ENCODE measurements around the gene SFT2D1.

Gene SFT2D1

GRCh38 chr6:166277892-166278578 lies 64.3 kb downstream of the SFT2D1 start:
- Histone ChIP-seq H3K9ac (ENCODE audit: insufficient read length, low read depth) (no peak overlapping the region), H3K27me3 (ENCODE audit: insufficient read depth, insufficient read length) (peaks cover 4% of the 10 kb centered on the region), H3K9me3 (ENCODE audit: insufficient read depth, low read length) (no peaks in the 10 kb centered on the region), H3K4me1 (ENCODE audit: insufficient read depth, insufficient read length) (no peaks in the 10 kb centered on the region), H3K36me3 (ENCODE audit: insufficient read depth, insufficient read length, low read length) (no peaks in the 10 kb centered on the region), H3K4me3 (ENCODE audit: insufficient read length, low read depth) (no peak overlapping the region)
- DNase-seq (ENCODE audit: low read depth, low spot score): no peak
- TF ChIP-seq SUZ12 (IDR thresholded peaks at IDR 0.05; ENCODE audit: extremely low read depth, insufficient read depth, insufficient read length) (no peak), YY1 (IDR thresholded peaks at IDR 0.05; ENCODE audit: insufficient read depth, insufficient read length) (no peak), ZNF274 (IDR thresholded peaks at IDR 0.05; ENCODE audit: low read depth, low read length) (no peak)

GRCh38 chr6:166277018-166277417 lies 65.3 kb downstream of the SFT2D1 start:
- no peak overlapping the region for H3K9ac ChIP-seq (ENCODE audit: insufficient read length, low read depth)
- H3K36me3 ChIP-seq (ENCODE audit: insufficient read depth, insufficient read length, low read length): no peaks in the 10 kb centered on the region
- H3K9me3 ChIP-seq (ENCODE audit: insufficient read depth, low read length): no peaks in the 10 kb centered on the region
- no peak overlapping the region for H3K4me3 ChIP-seq (ENCODE audit: insufficient read length, low read depth)
- DNase-seq (ENCODE audit: low read depth, low spot score): no peak
- no peaks in the 10 kb centered on the region for H3K4me1 ChIP-seq (ENCODE audit: insufficient read depth, insufficient read length)
- H3K27me3 ChIP-seq (ENCODE audit: insufficient read depth, insufficient read length): peaks cover 4% of the 10 kb centered on the region
- TF ChIP-seq YY1 (IDR thresholded peaks at IDR 0.05; ENCODE audit: insufficient read depth, insufficient read length) (no peak), ZNF274 (IDR thresholded peaks at IDR 0.05; ENCODE audit: low read depth, low read length) (no peak), SUZ12 (IDR thresholded peaks at IDR 0.05; ENCODE audit: extremely low read depth, insufficient read depth, insufficient read length) (no peak)

- Histone ChIP-seq H3K9me3 (ENCODE audit: insufficient read depth, low read length) (no peaks in the 10 kb centered on the region), H3K4me3 (ENCODE audit: insufficient read length, low read depth) (no peak overlapping the region), H3K9ac (ENCODE audit: insufficient read length, low read depth) (no peak overlapping the region), H3K36me3 (ENCODE audit: insufficient read depth, insufficient read length, low read length) (no peaks in the 10 kb centered on the region), H3K27me3 (ENCODE audit: insufficient read depth, insufficient read length) (peaks cover 4% of the 10 kb centered on the region), H3K4me1 (ENCODE audit: insufficient read depth, insufficient read length) (no peaks in the 10 kb centered on the region)
- no peak for DNase-seq (ENCODE audit: low read depth, low spot score)
- no peak for TF ChIP-seq YY1 (IDR thresholded peaks at IDR 0.05; ENCODE audit: insufficient read depth, insufficient read length)
Observed at GRCh38 chr6:166275714-166276166, 66.6 kb downstream of the SFT2D1 start.

GRCh38 chr6:166274739-166275370 lies 67.5 kb downstream of the SFT2D1 start:
- H3K9me3 ChIP-seq (ENCODE audit: insufficient read depth, low read length): no peaks in the 10 kb centered on the region
- no peak overlapping the region for H3K4me3 ChIP-seq (ENCODE audit: insufficient read length, low read depth)
- no peak for DNase-seq (ENCODE audit: low read depth, low spot score)
- peaks cover 4% of the 10 kb centered on the region for H3K27me3 ChIP-seq (ENCODE audit: insufficient read depth, insufficient read length)
- no peaks in the 10 kb centered on the region for H3K4me1 ChIP-seq (ENCODE audit: insufficient read depth, insufficient read length)
- no peak overlapping the region for H3K9ac ChIP-seq (ENCODE audit: insufficient read length, low read depth)
- no peaks in the 10 kb centered on the region for H3K36me3 ChIP-seq (ENCODE audit: insufficient read depth, insufficient read length, low read length)
- no peak for TF ChIP-seq ZNF274 (IDR thresholded peaks at IDR 0.05; ENCODE audit: low read depth, low read length)

- H3K4me1 ChIP-seq (ENCODE audit: insufficient read depth, insufficient read length): no peaks in the 10 kb centered on the region
- H3K9ac ChIP-seq (ENCODE audit: insufficient read length, low read depth): no peak overlapping the region
- H3K4me3 ChIP-seq (ENCODE audit: insufficient read length, low read depth): no peak overlapping the region
- no peaks in the 10 kb centered on the region for H3K36me3 ChIP-seq (ENCODE audit: insufficient read depth, insufficient read length, low read length)
- no peaks in the 10 kb centered on the region for H3K9me3 ChIP-seq (ENCODE audit: insufficient read depth, low read length)
- DNase-seq (ENCODE audit: low read depth, low spot score): no peak
- TF ChIP-seq ZNF274 (IDR thresholded peaks at IDR 0.05; ENCODE audit: low read depth, low read length) (no peak), YY1 (IDR thresholded peaks at IDR 0.05; ENCODE audit: insufficient read depth, insufficient read length) (no peak), SUZ12 (IDR thresholded peaks at IDR 0.05; ENCODE audit: extremely low read depth, insufficient read depth, insufficient read length) (no peak)
- peaks cover 4% of the 10 kb centered on the region for H3K27me3 ChIP-seq (ENCODE audit: insufficient read depth, insufficient read length)
Observed at GRCh38 chr6:166274163-166274562, 68.2 kb downstream of the SFT2D1 start.

GRCh38 chr6:166271376-166271765 lies 71.0 kb downstream of the SFT2D1 start:
- TF ChIP-seq SUZ12 (IDR thresholded peaks at IDR 0.05; ENCODE audit: extremely low read depth, insufficient read depth, insufficient read length) (no peak), ZNF274 (IDR thresholded peaks at IDR 0.05; ENCODE audit: low read depth, low read length) (no peak), YY1 (IDR thresholded peaks at IDR 0.05; ENCODE audit: insufficient read depth, insufficient read length) (no peak)
- Histone ChIP-seq H3K36me3 (ENCODE audit: insufficient read depth, insufficient read length, low read length) (no peaks in the 10 kb centered on the region), H3K4me1 (ENCODE audit: insufficient read depth, insufficient read length) (no peaks in the 10 kb centered on the region), H3K9me3 (ENCODE audit: insufficient read depth, low read length) (no peaks in the 10 kb centered on the region), H3K27me3 (ENCODE audit: insufficient read depth, insufficient read length) (peaks cover 4% of the 10 kb centered on the region), H3K4me3 (ENCODE audit: insufficient read length, low read depth) (no peak overlapping the region), H3K9ac (ENCODE audit: insufficient read length, low read depth) (no peak overlapping the region)
- DNase-seq (ENCODE audit: low read depth, low spot score): no peak

- TF ChIP-seq YY1 (IDR thresholded peaks at IDR 0.05; ENCODE audit: insufficient read depth, insufficient read length) (no peak), SUZ12 (IDR thresholded peaks at IDR 0.05; ENCODE audit: extremely low read depth, insufficient read depth, insufficient read length) (no peak)
- Histone ChIP-seq H3K9ac (ENCODE audit: insufficient read length, low read depth) (no peak overlapping the region), H3K36me3 (ENCODE audit: insufficient read depth, insufficient read length, low read length) (no peaks in the 10 kb centered on the region), H3K4me1 (ENCODE audit: insufficient read depth, insufficient read length) (no peaks in the 10 kb centered on the region), H3K9me3 (ENCODE audit: insufficient read depth, low read length) (no peaks in the 10 kb centered on the region), H3K4me3 (ENCODE audit: insufficient read length, low read depth) (no peak overlapping the region), H3K27me3 (ENCODE audit: insufficient read depth, insufficient read length) (no peaks in the 10 kb centered on the region)
- DNase-seq (ENCODE audit: low read depth, low spot score): no peak
Observed at GRCh38 chr6:166270706-166271375, 71.5 kb downstream of the SFT2D1 start.
